Myometrial cell (primary cell): Measurements from ENCODE around the gene DZIP1L. TPM values are rescaled to one million over a fixed set of nuclear protein-coding genes. Genes with fewer than 3 reads are reported as not detected.

ENCODE experiments used
- total RNA-seq: library from RNA; depleted of rRNA; stranded (reverse); fragments of >200 nt; gene quantifications from 2 replicates; pipeline ENCODE4 v1.2.3, GENCODE V29; 2015

The DZIP1L gene, protein sequence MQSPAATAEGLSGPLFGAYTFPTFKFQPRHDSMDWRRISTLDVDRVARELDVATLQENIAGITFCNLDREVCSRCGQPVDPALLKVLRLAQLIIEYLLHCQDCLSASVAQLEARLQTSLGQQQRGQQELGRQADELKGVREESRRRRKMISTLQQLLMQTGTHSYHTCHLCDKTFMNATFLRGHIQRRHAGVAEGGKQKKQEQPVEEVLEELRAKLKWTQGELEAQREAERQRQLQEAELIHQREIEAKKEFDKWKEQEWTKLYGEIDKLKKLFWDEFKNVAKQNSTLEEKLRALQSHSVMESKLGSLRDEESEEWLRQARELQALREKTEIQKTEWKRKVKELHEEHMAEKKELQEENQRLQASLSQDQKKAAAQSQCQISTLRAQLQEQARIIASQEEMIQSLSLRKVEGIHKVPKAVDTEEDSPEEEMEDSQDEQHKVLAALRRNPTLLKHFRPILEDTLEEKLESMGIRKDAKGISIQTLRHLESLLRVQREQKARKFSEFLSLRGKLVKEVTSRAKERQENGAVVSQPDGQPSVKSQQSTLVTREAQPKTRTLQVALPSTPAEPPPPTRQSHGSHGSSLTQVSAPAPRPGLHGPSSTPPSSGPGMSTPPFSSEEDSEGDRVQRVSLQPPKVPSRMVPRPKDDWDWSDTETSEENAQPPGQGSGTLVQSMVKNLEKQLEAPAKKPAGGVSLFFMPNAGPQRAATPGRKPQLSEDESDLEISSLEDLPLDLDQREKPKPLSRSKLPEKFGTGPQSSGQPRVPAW
- 8.5 and 13.8 TPM in 2 replicates for total RNA-seq

DNA sequence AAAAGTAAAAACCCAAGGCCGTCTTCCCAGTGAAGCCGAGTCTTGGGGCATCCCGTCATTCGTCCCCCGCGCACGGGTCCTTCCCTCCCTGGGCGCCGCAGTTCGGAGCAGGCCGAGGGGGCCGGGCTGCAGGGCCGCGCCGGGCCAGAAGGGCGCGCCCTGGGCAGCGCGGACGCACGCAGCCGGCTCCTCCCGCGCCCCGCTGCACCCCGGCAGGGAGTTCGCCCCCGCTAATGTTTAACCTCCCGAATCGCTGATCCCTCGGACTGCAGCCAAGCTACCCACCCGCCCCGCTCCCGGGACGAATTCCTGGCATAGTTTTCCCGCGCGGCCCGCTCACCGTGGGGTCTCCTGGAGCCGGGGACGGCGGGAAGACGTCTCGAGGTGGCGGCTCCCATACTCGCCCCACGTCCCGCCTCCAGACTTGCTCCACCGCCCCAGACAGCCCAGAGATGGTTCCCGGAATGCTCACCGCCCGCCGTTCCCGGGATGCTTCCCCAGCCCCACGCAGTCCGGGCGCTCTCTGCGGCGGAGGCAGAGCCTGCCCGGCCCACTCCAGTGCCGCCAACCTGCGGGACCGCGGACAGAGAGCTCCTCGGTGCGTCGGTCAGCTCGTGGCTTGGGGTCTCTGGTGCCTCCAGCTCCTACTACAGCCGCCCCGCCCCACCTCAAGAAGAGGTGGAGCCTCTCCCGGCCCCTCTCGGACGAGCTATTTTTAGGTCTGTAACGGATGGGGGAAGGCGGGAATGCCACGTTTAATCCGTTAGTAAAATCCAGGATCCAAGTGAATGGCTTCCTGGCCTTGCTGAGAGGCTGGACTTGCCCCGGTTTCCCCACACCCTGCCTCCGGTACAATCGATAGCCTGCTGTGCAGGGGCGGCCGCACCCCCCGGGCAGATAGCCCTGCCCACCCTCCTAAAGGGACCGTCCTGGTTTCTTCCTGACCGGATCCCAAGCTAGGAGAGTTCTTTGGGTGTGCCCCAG, at the start of gene DZIP1L:
DZIP1L (minus strand) TSS at position 621 of the 984 bp plus-strand sequence. CDS start 11,637 bp downstream, outside the sequence.

DNA sequence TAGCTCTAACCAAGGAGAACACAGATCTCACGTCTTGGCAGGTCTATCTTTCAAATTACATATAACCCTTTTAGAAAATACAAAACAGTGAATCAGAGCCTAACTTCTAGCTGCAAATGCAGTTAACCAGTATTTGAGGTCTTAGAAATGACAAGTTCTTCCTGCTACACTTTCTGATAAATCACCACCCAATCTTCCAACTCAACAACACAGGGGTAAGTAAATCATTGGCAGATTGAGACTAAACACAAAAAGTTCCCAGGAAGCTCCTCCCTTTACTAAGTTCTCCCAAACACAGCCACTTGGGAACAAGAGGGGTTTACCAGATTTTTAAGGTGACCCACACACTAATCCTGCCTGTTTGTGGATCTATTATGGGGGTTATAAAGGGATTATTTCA, 16.8 kb upstream of the DZIP1L start, which contains the start of gene A4GNT:
A4GNT (minus strand) TSS at position 152 of the 400 bp plus-strand sequence. CDS start 1,134 bp downstream, outside the sequence.

Other genes with a start within 250 kb of the DZIP1L start
- not detected in 2 replicates for gene CLDN18, start 105.4 kb downstream of the DZIP1L start, total RNA-seq
- not detected in 2 replicates for gene A4GNT, start 16.8 kb upstream of the DZIP1L start, total RNA-seq
- gene DBR1, start 59.3 kb upstream of the DZIP1L start, total RNA-seq = 13.8 and 15.8 TPM in 2 replicates
- gene ARMC8, start 71.7 kb upstream of the DZIP1L start, total RNA-seq = 37.8 and 41.8 TPM in 2 replicates
- not detected in 2 replicates for gene NME9, start 214.2 kb upstream of the DZIP1L start, total RNA-seq
- 22.2 and 27.6 TPM in 2 replicates for gene MRAS, start 233.0 kb upstream of the DZIP1L start, total RNA-seq